GM13976 (cell line): ENCODE results near the gene DSP.

Source experiments
- DNase-seq: peaks from one replicate; pipeline ENCODE4 v3.0.0; 2012; ENCODE audit warnings: low spot score
- CTCF ChIP-seq: IDR thresholded peaks from 2 replicates; pipeline ENCODE4 v1.5.1; 2012; ENCODE audit warnings: borderline replicate concordance, mild to moderate bottlenecking; ENCODE audit not compliant: insufficient read depth; ENCODE audit errors: extremely low read depth, missing control alignments, control extremely low read depth
- in situ Hi-C: fragments of 300-500 bp; cut with MboI; formaldehyde crosslinking; loops from one replicate; pipeline ENCODE4 v1.12.0; 2022; ENCODE audit warnings: low sequenced_read_pairs, mixed read lengths, inconsistent platforms; ENCODE audit not compliant: unreplicated experiment

Gene DSP

GRCh38 chr6:7588506-7588905, 47.0 kb downstream of the DSP start:
- no peak for DNase-seq
- in situ Hi-C loops, result no loop called here
- no peak for TF ChIP-seq CTCF

- no peak for DNase-seq
- TF ChIP-seq CTCF, result no peak
- in situ Hi-C loops, result no loop called here
Measured at GRCh38 chr6:7589221-7589620, 47.8 kb downstream of the DSP start.

DNA sequence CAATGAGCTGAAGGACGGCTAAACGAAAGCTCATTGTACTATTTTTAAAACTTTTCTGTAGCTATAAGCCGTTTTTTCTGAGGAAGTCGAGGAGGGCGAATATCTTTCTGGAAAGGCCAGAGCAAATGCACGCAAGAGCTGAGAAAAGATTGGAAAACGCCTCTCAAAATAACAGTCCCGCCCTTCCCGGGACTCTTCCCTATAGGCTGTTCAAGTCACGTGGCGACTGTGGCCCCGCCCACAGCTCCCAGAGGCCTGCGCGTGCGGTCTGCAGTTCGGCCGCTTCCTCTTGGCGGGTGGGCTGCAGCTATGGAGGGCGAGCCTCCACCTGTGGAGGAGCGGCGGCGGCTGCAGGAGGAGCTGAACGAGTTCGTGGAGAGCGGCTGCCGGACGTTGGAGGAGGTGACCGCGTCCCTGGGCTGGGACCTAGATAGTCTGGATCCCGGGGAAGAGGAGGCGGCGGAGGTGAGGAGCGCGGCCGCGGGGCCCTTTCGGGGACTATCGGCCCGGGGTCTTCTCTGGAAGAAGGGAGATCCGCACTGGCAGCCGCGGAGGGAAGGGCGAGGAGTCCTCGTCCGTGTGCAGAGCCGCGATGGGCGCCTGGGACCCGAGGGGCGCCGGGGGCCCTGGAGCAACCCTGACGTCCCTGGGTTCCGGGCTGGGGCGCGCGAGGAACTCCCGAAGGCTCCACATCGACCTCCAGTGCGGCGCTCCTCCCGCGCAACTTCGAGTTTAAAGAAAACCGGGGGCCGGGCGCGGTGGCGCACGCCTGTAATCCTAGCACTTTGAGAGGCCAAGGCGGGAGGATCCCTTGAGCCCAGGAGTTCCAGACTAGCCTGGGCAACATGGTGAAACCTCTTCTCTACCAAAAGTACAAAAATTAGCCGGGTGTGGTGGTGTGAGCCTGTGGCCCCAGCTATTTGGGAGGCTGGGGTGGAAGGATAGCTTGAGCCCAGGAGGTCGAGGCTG, 48.8 kb downstream of the DSP start, which contains the start of gene SNRNP48:
Gene SNRNP48 (plus strand): TSS at position 250 of the 969 bp plus-strand sequence. CDS start 60 bp downstream, at position 310.
- peak; percentile 95 for DNase-seq
- no peak for TF ChIP-seq CTCF
- in situ Hi-C loops, result no loop called here

DNA sequence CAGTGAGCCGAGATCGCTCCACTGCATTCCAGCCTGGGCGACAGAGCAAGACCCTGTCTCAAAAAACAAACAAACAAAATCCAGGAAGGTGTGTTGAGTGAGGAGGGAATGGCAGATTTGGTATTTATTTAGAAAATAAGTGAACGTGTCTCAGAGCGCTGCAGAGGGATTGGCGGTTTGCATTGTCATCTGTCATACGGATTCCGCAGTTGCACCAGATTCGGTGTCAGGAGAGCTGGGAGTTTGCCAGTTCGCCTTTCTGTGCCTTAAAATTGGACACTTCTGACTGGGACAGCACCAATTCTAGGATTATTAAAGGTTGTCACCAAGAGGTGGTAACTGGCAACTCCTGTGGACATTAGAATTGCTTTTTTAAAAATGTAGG, 49.4 kb downstream of the DSP start:
- no peak for DNase-seq
- no peak for TF ChIP-seq CTCF
- in situ Hi-C loops, result no loop called here

DNA sequence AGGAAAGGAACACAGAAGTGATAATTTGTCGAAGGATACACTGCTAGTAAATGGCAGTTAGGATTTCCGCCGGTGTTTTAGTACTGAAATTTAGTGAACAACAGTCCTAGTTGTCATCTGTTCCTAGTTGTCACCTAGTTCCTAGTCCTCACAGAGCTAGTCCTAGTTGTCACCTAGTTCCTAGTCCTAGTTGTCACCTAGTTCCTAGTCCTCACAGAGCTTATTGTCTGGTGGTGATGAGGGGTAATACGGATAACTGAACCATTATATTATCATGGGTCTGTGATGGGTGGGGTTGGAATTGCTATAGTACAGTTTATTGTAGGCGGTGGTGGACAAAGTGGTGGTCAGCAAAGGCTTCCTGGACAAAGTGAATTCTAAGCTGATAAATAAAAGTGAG, 50.3 kb downstream of the DSP start:
- TF ChIP-seq CTCF, result no peak
- DNase-seq, result no peak
- in situ Hi-C loops, result no loop called here

DNA sequence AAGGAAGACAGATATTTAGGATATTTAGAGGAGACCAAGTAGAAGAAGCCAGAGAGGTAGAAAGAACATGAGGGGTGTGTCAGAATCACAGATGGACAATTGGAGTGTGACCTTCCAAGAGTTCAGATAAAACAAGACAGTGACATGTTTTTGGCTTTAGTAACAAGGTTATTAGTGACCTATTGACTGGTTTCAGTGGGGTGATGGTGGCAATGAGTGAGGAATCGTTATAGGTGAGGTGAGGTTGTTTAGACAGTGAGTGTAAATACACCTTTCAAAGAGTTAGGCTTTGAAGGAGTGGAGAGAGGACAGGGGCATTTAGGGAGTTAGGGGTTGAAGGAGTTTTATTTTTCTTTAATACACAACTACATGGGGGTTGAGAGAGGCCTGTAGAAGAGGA, 51.8 kb downstream of the DSP start:
- in situ Hi-C loops, result no loop called here
- TF ChIP-seq CTCF, result no peak
- DNase-seq, result no peak
